H1 (cell line): ENCODE measurements around the gene TMEM54. TPM values are rescaled to one million over a fixed set of nuclear protein-coding genes. Genes with fewer than 3 reads are reported as not detected.

Source experiments
- CTCF ChIA-PET: fragments of 300-600 bp; sonication (Branson Sonifier 250); formaldehyde crosslinking; loops from one replicate; lab custom pipeline; 2021; ENCODE audit not compliant: partially characterized antibody; lab: Charles Lee
- POLR2A ChIA-PET: fragments of 300-600 bp; sonication (Branson Sonifier 250); formaldehyde crosslinking; loops from one replicate; lab custom pipeline; 2021; ENCODE audit warnings: inconsistent platforms; ENCODE audit not compliant: partially characterized antibody; lab: Charles Lee
- DNase-seq, 2 experiments: peaks; one replicate each; pipeline versions ENCODE4 v3.0.0 to v3.0.0-alpha.2; 2010 to 2022; ENCODE audit warnings: low spot score in 2 of 2, low read depth in 1 of 2, mixed read lengths in 1 of 2
- FAIRE-seq: peaks from 2 replicates; lab custom pipeline; 2011; peaks lifted over from hg19 to GRCh38; lab: Jason Lieb, UNC
- H2AFZ ChIP-seq: 2 replicates; pipeline ENCODE4 v1.8.1; 2012; ENCODE audit warnings: low read length, inconsistent platforms
- H2AK5ac ChIP-seq: 2 replicates; pipeline ENCODE4 v1.6.1; 2013; ENCODE audit warnings: low read depth, low read length
- H2BK120ac ChIP-seq: replicated peaks from 2 replicates; pipeline ENCODE3; 2013; ENCODE audit warnings: low read depth, low read length, inconsistent platforms
- H2BK12ac ChIP-seq: 2 replicates; pipeline ENCODE4 v1.6.1; 2013; ENCODE audit warnings: low read depth, low read length
- H2BK15ac ChIP-seq: 2 replicates; pipeline ENCODE4 v1.6.1; 2013; ENCODE audit warnings: low read length
- H2BK20ac ChIP-seq: 2 replicates; pipeline ENCODE4 v1.6.1; 2013; ENCODE audit warnings: low read length
- H2BK5ac ChIP-seq: 2 replicates; pipeline ENCODE4 v1.6.1; 2013; ENCODE audit warnings: low read depth, low read length
- H3K14ac ChIP-seq: 2 replicates; pipeline ENCODE4 v1.6.1; 2013; ENCODE audit warnings: inconsistent platforms; ENCODE audit not compliant: insufficient read length
- H3K18ac ChIP-seq: 2 replicates; pipeline ENCODE4 v1.6.1; 2013; ENCODE audit warnings: low read length; ENCODE audit errors: extremely low read depth
- H3K23ac ChIP-seq: 2 replicates; pipeline ENCODE4 v1.6.1; 2013; ENCODE audit warnings: inconsistent platforms; ENCODE audit not compliant: insufficient read length
- H3K23me2 ChIP-seq: 2 replicates; pipeline ENCODE4 v1.6.1; 2013; ENCODE audit warnings: low read depth, low read length
- H3K27ac ChIP-seq: 2 replicates; pipeline ENCODE4 v1.6.1; 2011; ENCODE audit warnings: low read depth, low read length, inconsistent platforms
- H3K27me3 ChIP-seq, 4 experiments: replicated peaks in 1 of 4; 1 replicate in 1 of 4; 2 replicates in 3 of 4; pipeline versions ENCODE4 v1.6.1 to v1.8.1; 2011 to 2013; ENCODE audit warnings: low read length in 3 of 4, mild to moderate bottlenecking in 3 of 4, inconsistent platforms in 2 of 4, mixed read lengths in 2 of 4, moderate library complexity in 1 of 4; ENCODE audit not compliant: control insufficient read depth in 3 of 4, insufficient read depth in 3 of 4; ENCODE audit errors: extremely low read depth in 1 of 4
- H3K36me3 ChIP-seq, 4 experiments: 2 replicates each; pipeline versions ENCODE4 v1.6.1 to v1.8.1; 2011 to 2013; ENCODE audit warnings: mild to moderate bottlenecking in 4 of 4, low read length in 3 of 4, moderate library complexity in 2 of 4, control low read depth in 1 of 4, inconsistent platforms in 1 of 4; ENCODE audit not compliant: insufficient read depth in 4 of 4, control insufficient read depth in 2 of 4
- H3K4ac ChIP-seq: replicated peaks from 2 replicates; pipeline ENCODE3; 2013; ENCODE audit warnings: low read length, low read depth, mixed read lengths, inconsistent platforms; ENCODE audit not compliant: insufficient read length
- H3K4me1 ChIP-seq, 4 experiments: replicated peaks in 1 of 4; 1 replicate in 1 of 4; 2 replicates in 3 of 4; pipeline versions ENCODE4 v1.6.1 to v1.8.1; 2011 to 2013; ENCODE audit warnings: low read length in 3 of 4, inconsistent platforms in 2 of 4, mixed read lengths in 1 of 4; ENCODE audit not compliant: insufficient read depth in 4 of 4, control insufficient read depth in 3 of 4
- H3K4me2 ChIP-seq, 2 experiments: 2 replicates each; pipeline versions ENCODE4 v1.6.1 to v1.8.1; 2011 to 2013; ENCODE audit warnings: low read depth in 2 of 2, low read length in 2 of 2, control low read depth in 1 of 2, inconsistent platforms in 1 of 2, mild to moderate bottlenecking in 1 of 2; ENCODE audit not compliant: insufficient read depth in 1 of 2
- H3K4me3 ChIP-seq, 4 experiments: fragments of 200-600, 300-600 bp in 1 of 4; sonication (generic), shearing (Covaris generic), sonication (Bioruptor Twin) in 1 of 4; 2 replicates each; pipeline versions ENCODE4 v1.5.1 to v1.8.1; 2011 to 2016; ENCODE audit warnings: low read length in 4 of 4, low read depth in 3 of 4, control low read depth in 2 of 4, inconsistent platforms in 2 of 4, mild to moderate bottlenecking in 2 of 4, mixed read lengths in 1 of 4, moderate library complexity in 1 of 4; ENCODE audit not compliant: insufficient read depth in 2 of 4; ENCODE audit errors: extremely low read depth in 1 of 4
- H3K56ac ChIP-seq: replicated peaks from 2 replicates; pipeline ENCODE3; 2013; ENCODE audit warnings: low read depth, mild to moderate bottlenecking, mixed read lengths, low read length, inconsistent platforms; ENCODE audit not compliant: insufficient read length
- H3K79me1 ChIP-seq: 2 replicates; pipeline ENCODE4 v1.6.1; 2013; ENCODE audit warnings: low read depth, low read length, control low read depth
- H3K79me2 ChIP-seq, 2 experiments: 2 replicates each; pipeline versions ENCODE4 v1.6.1 to v1.8.1; 2012 to 2013; ENCODE audit warnings: low read length in 2 of 2, mild to moderate bottlenecking in 2 of 2, inconsistent platforms in 1 of 2; ENCODE audit not compliant: insufficient read depth in 2 of 2, control insufficient read depth in 1 of 2
- H3K9ac ChIP-seq, 4 experiments: replicated peaks in 1 of 4; 1 replicate in 1 of 4; 2 replicates in 3 of 4; pipeline versions ENCODE4 v1.6.1 to v1.8.1; 2011 to 2013; ENCODE audit warnings: low read depth in 3 of 4, low read length in 3 of 4, control low read depth in 2 of 4, mild to moderate bottlenecking in 2 of 4, moderate library complexity in 2 of 4, inconsistent platforms in 1 of 4; ENCODE audit errors: extremely low read depth in 1 of 4
- H3K9me3 ChIP-seq, 2 experiments: 2 replicates each; pipeline versions ENCODE4 v1.6.1 to v1.8.1; 2012 to 2013; ENCODE audit warnings: mild to moderate bottlenecking in 2 of 2, moderate library complexity in 2 of 2, control low read depth in 1 of 2, inconsistent platforms in 1 of 2, low read depth in 1 of 2, low read length in 1 of 2, mixed read lengths in 1 of 2; ENCODE audit not compliant: insufficient read depth in 2 of 2
- H4K20me1 ChIP-seq, 2 experiments: replicated peaks in 1 of 2; 2 replicates each; pipeline versions ENCODE3 to v1.8.1; 2011 to 2013; ENCODE audit warnings: inconsistent platforms in 2 of 2, low read length in 2 of 2, mild to moderate bottlenecking in 1 of 2; ENCODE audit not compliant: insufficient read depth in 2 of 2, control insufficient read depth in 1 of 2
- H4K5ac ChIP-seq: 2 replicates; pipeline ENCODE4 v1.6.1; 2013; ENCODE audit warnings: low read length, low read depth, mixed read lengths, inconsistent platforms; ENCODE audit not compliant: insufficient read length
- H4K8ac ChIP-seq: 2 replicates; pipeline ENCODE4 v1.8.0; 2013; ENCODE audit warnings: mild to moderate bottlenecking, moderate library complexity, low read length, inconsistent platforms; ENCODE audit not compliant: insufficient read depth; ENCODE audit errors: extremely low read depth
- H4K91ac ChIP-seq: replicated peaks from 2 replicates; pipeline ENCODE3; 2013; ENCODE audit warnings: low read length, mixed read lengths, inconsistent platforms; ENCODE audit not compliant: insufficient read length
- ATF3 ChIP-seq: IDR thresholded peaks from 2 replicates; pipeline ENCODE4 v1.6.1; 2011; ENCODE audit warnings: low read depth, mild to moderate bottlenecking, low read length; ENCODE audit not compliant: insufficient read depth
- CBX5 ChIP-seq: fragments of 300-800, 300-1000 bp; sonication (generic); IDR thresholded peaks from 2 replicates; pipeline ENCODE4 v1.7.1; 2016; ENCODE audit warnings: antibody characterized with exemption, low read length, low read depth
- CREB1 ChIP-seq: IDR thresholded peaks from 2 replicates; pipeline ENCODE4 v1.6.1; 2012; ENCODE audit warnings: inconsistent platforms
- CTBP2 ChIP-seq: IDR thresholded peaks from 2 replicates; pipeline ENCODE4 v1.7.0; 2011; ENCODE audit warnings: borderline replicate concordance, mild to moderate bottlenecking, moderate library complexity, mixed read lengths, low read length; ENCODE audit not compliant: insufficient read depth, insufficient read length
- KDM5A ChIP-seq: fragments of 200-600 bp; IDR thresholded peaks from 2 replicates; pipeline ENCODE4 v1.7.1; 2012; ENCODE audit warnings: mild to moderate bottlenecking, low read length, inconsistent platforms, mixed read lengths
- RAD21 ChIP-seq, 2 experiments: IDR thresholded peaks in 1 of 2; conservative IDR thresholded peaks in 1 of 2; 2 replicates each; pipeline ENCODE4 v1.6.1; 2011; ENCODE audit warnings: low read depth in 2 of 2, low read length in 2 of 2, improper control_type of control experiment in 1 of 2, inconsistent platforms in 1 of 2, mild to moderate bottlenecking in 1 of 2, moderate library complexity in 1 of 2
- SP1 ChIP-seq: IDR thresholded peaks from 2 replicates; pipeline ENCODE4 v1.6.1; 2011; ENCODE audit warnings: low read depth, low read length
- SRF ChIP-seq: IDR thresholded peaks from 2 replicates; pipeline ENCODE4 v1.6.1; 2011; ENCODE audit warnings: mild to moderate bottlenecking, low read depth, low read length, moderate library complexity
- TAF1 ChIP-seq: IDR thresholded peaks from 2 replicates; pipeline ENCODE4 v1.6.1; 2011; ENCODE audit warnings: mild to moderate bottlenecking, low read depth, low read length
- TBP ChIP-seq: IDR thresholded peaks from 2 replicates; pipeline ENCODE4 v1.6.1; 2011; ENCODE audit warnings: low read depth, low read length, improper control_type of control experiment
- WGBS, 2 experiments: shearing (Covaris generic) in 1 of 2; methylation state at CpG; one replicate each; pipeline versions ENCODE4 v1.1.6 to v1.1.7; 2013 to 2015; ENCODE audit warnings: low lambda C conversion rate in 2 of 2, mixed read lengths in 2 of 2, inconsistent platforms in 1 of 2, low coverage in 1 of 2, missing lambda C conversion rate in 1 of 2; ENCODE audit not compliant: insufficient replicate concordance in 2 of 2, insufficient coverage in 1 of 2, insufficient read length in 1 of 2; ENCODE audit errors: extremely low coverage in 1 of 2, missing lambda C conversion rate in 1 of 2; 5-methylcytosine and 5-hydroxymethylcytosine counted together
- polyA plus RNA-seq, 7 experiments: library from polyadenylated mRNA; depleted of rRNA in 3 of 7; stranded (reverse) in 5 of 7; unstranded in 2 of 7; fragments of >200 nt in 5 of 7; fragments of 200-250 nt in 2 of 7; gene quantifications; 1 replicate in 5 of 7; 2 replicates in 1 of 7; 4 replicates in 1 of 7; pipeline versions ENCODE4 v1.2.1 to v1.2.3, GENCODE V29; 2011 to 2013; ENCODE audit warnings: missing spikeins in 2 of 7, mixed read lengths in 2 of 7
- total RNA-seq: library from RNA; stranded (reverse); fragmentation: NEBNext Ultra II Directional; extraction: Animal tissue kit (Norgen Biotek cat#: 25700); gene quantifications from 2 replicates; pipeline ENCODE4 v1.2.1, GENCODE V29; 2021

TMEM54 gene
- total and polyA plus RNA-seq, 2 of the 8 experiments (the other 6 are each of a cell fraction or from before 2014, with no cell fraction given): 9.5 to 58.7 TPM

GRCh38 chr1:32910319-32910718, 9.1 kb upstream of the TMEM54 start:
- no peak for FAIRE-seq
- H3K18ac ChIP-seq: no peak overlapping the region
- TF ChIP-seq CTBP2 (no peak), ATF3 (no peak), SRF (no peak), CBX5 (no peak), KDM5A (no peak), TBP (no peak), TAF1 (no peak), CREB1 (no peak), RAD21 (IDR thresholded peaks at IDR 0.05 in 1 of 2, conservative IDR thresholded peaks at IDR 0.05 in 1 of 2; ENCODE audit: low read depth in 2 of 2, low read length in 2 of 2) (no peak), SP1 (no peak)
- TF ChIP-seq, all 59 proteins: peak for 0
- no peak overlapping the region for H3K4me3 ChIP-seq
- H2BK5ac ChIP-seq: no peak overlapping the region
- no peak overlapping the region for H3K4ac ChIP-seq
- H2BK20ac ChIP-seq: no peak overlapping the region
- DNase-seq: no peak
- H4K20me1 ChIP-seq: no peaks in the 10 kb centered on the region
- ChIA-PET CTCF (interaction anchor here (1.0 kb wide), 1 partner anchor 18 kb away, joined by 3 read pairs; no protein-coding TSS in a partner anchor), POLR2A (no interaction called here)
- H2BK12ac ChIP-seq: no peak overlapping the region
- H2AK5ac ChIP-seq: no peak overlapping the region
- no peak overlapping the region for H4K5ac ChIP-seq
- H3K56ac ChIP-seq: no peak overlapping the region
- no peak overlapping the region for H2AFZ ChIP-seq
- H3K27me3 ChIP-seq: no peaks in the 10 kb centered on the region
- H3K9me3 ChIP-seq: no peaks in the 10 kb centered on the region
- no peaks in the 10 kb centered on the region for H3K4me1 ChIP-seq
- H3K14ac ChIP-seq: no peak overlapping the region
- no peaks in the 10 kb centered on the region for H3K79me1 ChIP-seq
- no peak overlapping the region for H3K9ac ChIP-seq
- no peaks in the 10 kb centered on the region for H3K23me2 ChIP-seq
- H4K91ac ChIP-seq: no peak overlapping the region
- no peak overlapping the region for H2BK120ac ChIP-seq
- no peak overlapping the region for H4K8ac ChIP-seq
- 91% methylated on average over 5 of the region's 5 CpGs; no CpG with 5 or more reads in 1 of the 2 experiments for WGBS, 2 experiments
- H3K79me2 ChIP-seq: no peaks in the 10 kb centered on the region
- H2BK15ac ChIP-seq: no peak overlapping the region
- no peak overlapping the region for H3K4me2 ChIP-seq
- H3K27ac ChIP-seq: no peak overlapping the region
- H3K23ac ChIP-seq: no peak overlapping the region
- no peaks in the 10 kb centered on the region for H3K36me3 ChIP-seq
